ENCODE results near the gene AP5S1.

- TF ChIP-seq CTCF (IDR thresholded peaks at IDR 0.05) (no peak), POLR2A (IDR thresholded peaks at IDR 0.05) (no peak), EP300 (IDR thresholded peaks at IDR 0.05) (no peak)
These were observed 32.9 kb upstream of the AP5S1 start for GRCh38 chr20:3787324-3788014.
